ENCODE results near the gene TEDC2.

The TEDC2 gene

GRCh38 chr16:2459647-2460390 is at the start of gene TEDC2:
TSS of gene TEDC2 (plus strand) at chr16:2460109. CDS start at chr16:2460145, 36 bp downstream.
- no peaks in the 10 kb centered on the region for H3K27me3 ChIP-seq (ENCODE audit: insufficient read depth, low read length)
- peaks cover 8% of the 10 kb centered on the region for H3K79me2 ChIP-seq (ENCODE audit: control insufficient read depth, insufficient read depth, low read length, unreplicated experiment)
- peak within 1 kb of the TSS; percentile 41 for H2AFZ ChIP-seq (ENCODE audit: low read length, unreplicated experiment)
- peaks cover 12% of the 10 kb centered on the region for H3K4me1 ChIP-seq (ENCODE audit: control insufficient read depth, insufficient read depth, low read length, unreplicated experiment)
- peak within 1 kb of the TSS; percentile 78 for H3K4me3 ChIP-seq (ENCODE audit: low read depth, low read length)
- no peak within 1 kb of the TSS for H3K27ac ChIP-seq (ENCODE audit: low read depth, low read length)
- no peaks in the 10 kb centered on the region for H3K36me3 ChIP-seq (ENCODE audit: insufficient read depth, low read length)

- no peak overlapping the region for H3K27ac ChIP-seq (ENCODE audit: low read depth, low read length)
- H3K79me2 ChIP-seq (ENCODE audit: control insufficient read depth, insufficient read depth, low read length, unreplicated experiment) = no peaks in the 10 kb centered on the region
- H3K27me3 ChIP-seq (ENCODE audit: insufficient read depth, low read length) = no peaks in the 10 kb centered on the region; the same call in 1 of the 2 replicates
- no peaks in the 10 kb centered on the region for H3K36me3 ChIP-seq (ENCODE audit: insufficient read depth, low read length)
- no peak overlapping the region for H2AFZ ChIP-seq (ENCODE audit: low read length, unreplicated experiment)
- H3K4me3 ChIP-seq (ENCODE audit: low read depth, low read length) = no peak overlapping the region
- peaks cover 10% of the 10 kb centered on the region for H3K4me1 ChIP-seq (ENCODE audit: control insufficient read depth, insufficient read depth, low read length, unreplicated experiment)
Observed at GRCh38 chr16:2415085-2415484, 44.8 kb upstream of the TEDC2 start.

GRCh38 chr16:2420035-2420434 is 39.9 kb upstream of the TEDC2 start:
- H3K36me3 ChIP-seq (ENCODE audit: insufficient read depth, low read length) = no peaks in the 10 kb centered on the region

GRCh38 chr16:2422123-2422867 is 37.6 kb upstream of the TEDC2 start:
- Histone ChIP-seq H3K27ac (ENCODE audit: low read depth, low read length) (no peak overlapping the region), H2AFZ (ENCODE audit: low read length, unreplicated experiment) (no peak overlapping the region), H3K36me3 (ENCODE audit: insufficient read depth, low read length) (no peaks in the 10 kb centered on the region), H3K4me1 (ENCODE audit: control insufficient read depth, insufficient read depth, low read length, unreplicated experiment) (peaks cover 3% of the 10 kb centered on the region), H3K79me2 (ENCODE audit: control insufficient read depth, insufficient read depth, low read length, unreplicated experiment) (no peaks in the 10 kb centered on the region), H3K4me3 (ENCODE audit: low read depth, low read length) (no peak overlapping the region), H3K27me3 (ENCODE audit: insufficient read depth, low read length) (no peaks in the 10 kb centered on the region)

More at GRCh38 chr16:2420035-2420434, 39.9 kb upstream of the TEDC2 start:
- H3K27ac ChIP-seq (ENCODE audit: low read depth, low read length) = no peak overlapping the region
- peaks cover 13% of the 10 kb centered on the region for H3K4me1 ChIP-seq (ENCODE audit: control insufficient read depth, insufficient read depth, low read length, unreplicated experiment)
- H3K79me2 ChIP-seq (ENCODE audit: control insufficient read depth, insufficient read depth, low read length, unreplicated experiment) = no peaks in the 10 kb centered on the region
- no peak overlapping the region for H3K4me3 ChIP-seq (ENCODE audit: low read depth, low read length)
- no peaks in the 10 kb centered on the region for H3K27me3 ChIP-seq (ENCODE audit: insufficient read depth, low read length)
- H2AFZ ChIP-seq (ENCODE audit: low read length, unreplicated experiment) = no peak overlapping the region

GRCh38 chr16:2424061-2425007 is 35.6 kb upstream of the TEDC2 start:
- Histone ChIP-seq H3K27me3 (ENCODE audit: insufficient read depth, low read length) (no peaks in the 10 kb centered on the region), H3K4me1 (ENCODE audit: control insufficient read depth, insufficient read depth, low read length, unreplicated experiment) (peaks cover 3% of the 10 kb centered on the region), H3K79me2 (ENCODE audit: control insufficient read depth, insufficient read depth, low read length, unreplicated experiment) (no peaks in the 10 kb centered on the region), H3K4me3 (ENCODE audit: low read depth, low read length) (no peak overlapping the region), H2AFZ (ENCODE audit: low read length, unreplicated experiment) (no peak overlapping the region), H3K27ac (ENCODE audit: low read depth, low read length) (no peak overlapping the region), H3K36me3 (ENCODE audit: insufficient read depth, low read length) (no peaks in the 10 kb centered on the region)

- Histone ChIP-seq H3K27ac (ENCODE audit: low read depth, low read length) (no peak overlapping the region), H3K4me1 (ENCODE audit: control insufficient read depth, insufficient read depth, low read length, unreplicated experiment) (peaks cover 3% of the 10 kb centered on the region), H2AFZ (ENCODE audit: low read length, unreplicated experiment) (no peak overlapping the region), H3K4me3 (ENCODE audit: low read depth, low read length) (no peak overlapping the region), H3K36me3 (ENCODE audit: insufficient read depth, low read length) (no peaks in the 10 kb centered on the region), H3K27me3 (ENCODE audit: insufficient read depth, low read length) (no peaks in the 10 kb centered on the region), H3K79me2 (ENCODE audit: control insufficient read depth, insufficient read depth, low read length, unreplicated experiment) (peaks cover 6% of the 10 kb centered on the region)
Observed at GRCh38 chr16:2425008-2425518, 34.8 kb upstream of the TEDC2 start.

- H3K4me1 ChIP-seq (ENCODE audit: control insufficient read depth, insufficient read depth, low read length, unreplicated experiment) = peaks cover 9% of the 10 kb centered on the region
- no peak overlapping the region for H3K4me3 ChIP-seq (ENCODE audit: low read depth, low read length)
- H3K36me3 ChIP-seq (ENCODE audit: insufficient read depth, low read length) = no peaks in the 10 kb centered on the region
- peaks cover 14% of the 10 kb centered on the region for H3K79me2 ChIP-seq (ENCODE audit: control insufficient read depth, insufficient read depth, low read length, unreplicated experiment)
- no peaks in the 10 kb centered on the region for H3K27me3 ChIP-seq (ENCODE audit: insufficient read depth, low read length)
- no peak overlapping the region for H3K27ac ChIP-seq (ENCODE audit: low read depth, low read length)
- H2AFZ ChIP-seq (ENCODE audit: low read length, unreplicated experiment) = no peak overlapping the region
Observed at GRCh38 chr16:2425825-2426430, 34.0 kb upstream of the TEDC2 start.

- Histone ChIP-seq H2AFZ (ENCODE audit: low read length, unreplicated experiment) (no peak overlapping the region), H3K4me1 (ENCODE audit: control insufficient read depth, insufficient read depth, low read length, unreplicated experiment) (peaks cover 13% of the 10 kb centered on the region), H3K79me2 (ENCODE audit: control insufficient read depth, insufficient read depth, low read length, unreplicated experiment) (peaks cover 19% of the 10 kb centered on the region), H3K27me3 (ENCODE audit: insufficient read depth, low read length) (no peaks in the 10 kb centered on the region), H3K36me3 (ENCODE audit: insufficient read depth, low read length) (no peaks in the 10 kb centered on the region), H3K4me3 (ENCODE audit: low read depth, low read length) (no peak overlapping the region), H3K27ac (ENCODE audit: low read depth, low read length) (no peak overlapping the region)
Observed at GRCh38 chr16:2426941-2427361, 33.0 kb upstream of the TEDC2 start.

GRCh38 chr16:2427526-2427925 is 32.4 kb upstream of the TEDC2 start:
- Histone ChIP-seq H3K4me3 (ENCODE audit: low read depth, low read length) (no peak overlapping the region; the same call in 1 of the 2 replicates), H3K79me2 (ENCODE audit: control insufficient read depth, insufficient read depth, low read length, unreplicated experiment) (peaks cover 24% of the 10 kb centered on the region), H2AFZ (ENCODE audit: low read length, unreplicated experiment) (no peak overlapping the region), H3K4me1 (ENCODE audit: control insufficient read depth, insufficient read depth, low read length, unreplicated experiment) (peaks cover 13% of the 10 kb centered on the region), H3K27ac (ENCODE audit: low read depth, low read length) (no peak overlapping the region), H3K36me3 (ENCODE audit: insufficient read depth, low read length) (peaks cover 5% of the 10 kb centered on the region; the same call in 1 of the 2 replicates), H3K27me3 (ENCODE audit: insufficient read depth, low read length) (no peaks in the 10 kb centered on the region)
